Right lobe of liver (tissue), 6 donors: ENCODE results near the gene VKORC1L1. TPM values are rescaled to one million over a fixed set of nuclear protein-coding genes. Genes with fewer than 3 reads are reported as not detected.

Experiments used
- ATAC-seq, 4 donors: fragments of 200-7000 bp; cut with Tn5 transposase; one replicate each; pipeline ENCODE4 v1.9.1; 2020; ENCODE audit warnings: mild to moderate bottlenecking in 4 of 4, moderate library complexity in 4 of 4
- DNase-seq, 3 donors: peaks; one replicate each; pipeline ENCODE4 v3.0.0-alpha.2; 2020
- H3K27ac ChIP-seq, 3 donors: fragments of 200-600 bp; one replicate each; pipeline ENCODE4 v1.8.0; 2022
- H3K27me3 ChIP-seq, 2 donors: fragments of 200-600 bp; one replicate each; pipeline ENCODE4 v1.8.0; 2022
- H3K36me3 ChIP-seq, 4 donors: fragments of 200-600 bp; sonication (generic) in 1 of 4; one replicate each; pipeline versions ENCODE4 v1.5.1 to v1.8.0; 2017 to 2022; ENCODE audit warnings: control low read depth in 1 of 4
- H3K4me1 ChIP-seq, 4 donors: fragments of 200-600 bp; sonication (generic) in 1 of 4; one replicate each; pipeline versions ENCODE4 v1.5.1 to v1.8.0; 2017 to 2022; ENCODE audit warnings: control low read depth in 1 of 4
- H3K4me3 ChIP-seq, 3 donors: fragments of 200-600 bp; one replicate each; pipeline ENCODE4 v1.8.0; 2022
- H3K9me3 ChIP-seq, 4 donors: fragments of 200-600 bp; sonication (generic) in 1 of 4; one replicate each; pipeline versions ENCODE4 v1.5.1 to v1.8.0; 2017 to 2022; ENCODE audit warnings: control low read depth in 1 of 4
- POLR2A ChIP-seq: fragments of 450-650 bp; IDR thresholded peaks from one replicate; pipeline ENCODE4 v1.6.1; 2017; ENCODE audit warnings: antibody characterized with exemption, mild to moderate bottlenecking
- WGBS: methylation state at CpG from one replicate; pipeline ENCODE4 v1.1.6; 2018; ENCODE audit warnings: low coverage, low lambda C conversion rate; ENCODE audit not compliant: insufficient coverage; ENCODE audit errors: missing lambda C conversion rate; 5-methylcytosine and 5-hydroxymethylcytosine counted together
- intact Hi-C, 2 donors: fragments of 100-400 bp; cut with DNase I; formaldehyde crosslinking; loops; one replicate each; pipeline versions ENCODE4 v1.11.2 to v1.14.1; 2022
- total RNA-seq, 6 experiments: library from RNA; depleted of rRNA in 2 of 6; stranded (reverse); fragments of >200 nt in 2 of 6; fragmentation: NEBNext Ultra II Directional in 3 of 6; extraction: Animal tissue kit (Norgen Biotek cat#: 25700) in 3 of 6; gene quantifications; one replicate each; pipeline versions ENCODE4 v1.1.0 to v1.2.4, GENCODE V29; 2016 to 2023
- TF ChIP-seq, protein P1 (sequence below), 4 donors: fragments of 200-600 bp in 3 of 4; fragments of 450-650 bp in 1 of 4; IDR thresholded peaks; one replicate each; pipeline versions ENCODE4 v1.5.1 to v1.8.0; 2016 to 2022; ENCODE audit warnings: antibody characterized with exemption in 4 of 4, mild to moderate bottlenecking in 2 of 4
- donor health status: DM: no; HTN: yes; CAD: no.
- donor health status: DM: no; HTN: no; CAD: no.
- donor health status: DM: no; HTN: no; CAD: no.
- donor health status: DM: no; HTN: yes; CAD: no.
- donor health status: DM: no; HTN: yes; CAD: no.

The VKORC1L1 gene
- total RNA-seq, 6 experiments from 2014 or later = 9.2 to 26.1 (median 13.2) TPM

DNA sequence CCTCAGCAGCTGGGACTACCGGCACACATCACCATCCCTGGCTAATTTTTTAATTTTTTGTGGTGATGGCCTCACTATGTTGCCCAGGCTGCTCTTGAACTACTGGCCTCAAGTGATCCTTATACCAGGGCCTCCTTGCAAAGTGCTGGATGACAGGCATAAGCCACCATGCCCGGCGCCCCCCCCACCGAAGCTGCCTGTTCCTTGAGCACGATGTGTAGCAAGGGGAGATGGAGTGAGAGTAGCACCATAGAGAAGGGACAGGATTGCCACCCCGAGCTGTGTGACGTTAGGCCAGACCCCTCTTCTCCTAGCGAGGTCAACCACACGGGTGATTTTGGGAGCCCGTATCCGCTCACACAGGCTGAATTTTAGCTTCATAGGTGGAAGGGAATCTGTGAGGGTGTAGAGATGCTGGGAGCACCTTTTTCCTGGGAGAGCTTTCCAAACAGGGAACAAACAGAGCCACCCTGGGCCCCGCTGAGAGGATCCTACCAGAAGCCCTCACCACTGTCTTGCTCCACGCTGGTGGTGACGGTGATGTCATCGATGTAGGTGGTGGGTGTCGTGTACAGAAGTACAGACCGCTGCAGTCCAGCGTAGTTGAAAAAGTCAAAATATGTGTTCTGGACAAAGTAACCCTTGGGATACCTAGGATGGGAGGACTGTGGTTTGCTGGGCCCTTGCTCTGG, 106.2 kb downstream of the VKORC1L1 start:
- TF ChIP-seq POLR2A = no peak
- TF ChIP-seq, protein P1, sequence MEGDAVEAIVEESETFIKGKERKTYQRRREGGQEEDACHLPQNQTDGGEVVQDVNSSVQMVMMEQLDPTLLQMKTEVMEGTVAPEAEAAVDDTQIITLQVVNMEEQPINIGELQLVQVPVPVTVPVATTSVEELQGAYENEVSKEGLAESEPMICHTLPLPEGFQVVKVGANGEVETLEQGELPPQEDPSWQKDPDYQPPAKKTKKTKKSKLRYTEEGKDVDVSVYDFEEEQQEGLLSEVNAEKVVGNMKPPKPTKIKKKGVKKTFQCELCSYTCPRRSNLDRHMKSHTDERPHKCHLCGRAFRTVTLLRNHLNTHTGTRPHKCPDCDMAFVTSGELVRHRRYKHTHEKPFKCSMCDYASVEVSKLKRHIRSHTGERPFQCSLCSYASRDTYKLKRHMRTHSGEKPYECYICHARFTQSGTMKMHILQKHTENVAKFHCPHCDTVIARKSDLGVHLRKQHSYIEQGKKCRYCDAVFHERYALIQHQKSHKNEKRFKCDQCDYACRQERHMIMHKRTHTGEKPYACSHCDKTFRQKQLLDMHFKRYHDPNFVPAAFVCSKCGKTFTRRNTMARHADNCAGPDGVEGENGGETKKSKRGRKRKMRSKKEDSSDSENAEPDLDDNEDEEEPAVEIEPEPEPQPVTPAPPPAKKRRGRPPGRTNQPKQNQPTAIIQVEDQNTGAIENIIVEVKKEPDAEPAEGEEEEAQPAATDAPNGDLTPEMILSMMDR (IDR thresholded peaks at IDR 0.05) = no peak
- peak in 1 of 3 donors; percentile 37 for DNase-seq

DNA sequence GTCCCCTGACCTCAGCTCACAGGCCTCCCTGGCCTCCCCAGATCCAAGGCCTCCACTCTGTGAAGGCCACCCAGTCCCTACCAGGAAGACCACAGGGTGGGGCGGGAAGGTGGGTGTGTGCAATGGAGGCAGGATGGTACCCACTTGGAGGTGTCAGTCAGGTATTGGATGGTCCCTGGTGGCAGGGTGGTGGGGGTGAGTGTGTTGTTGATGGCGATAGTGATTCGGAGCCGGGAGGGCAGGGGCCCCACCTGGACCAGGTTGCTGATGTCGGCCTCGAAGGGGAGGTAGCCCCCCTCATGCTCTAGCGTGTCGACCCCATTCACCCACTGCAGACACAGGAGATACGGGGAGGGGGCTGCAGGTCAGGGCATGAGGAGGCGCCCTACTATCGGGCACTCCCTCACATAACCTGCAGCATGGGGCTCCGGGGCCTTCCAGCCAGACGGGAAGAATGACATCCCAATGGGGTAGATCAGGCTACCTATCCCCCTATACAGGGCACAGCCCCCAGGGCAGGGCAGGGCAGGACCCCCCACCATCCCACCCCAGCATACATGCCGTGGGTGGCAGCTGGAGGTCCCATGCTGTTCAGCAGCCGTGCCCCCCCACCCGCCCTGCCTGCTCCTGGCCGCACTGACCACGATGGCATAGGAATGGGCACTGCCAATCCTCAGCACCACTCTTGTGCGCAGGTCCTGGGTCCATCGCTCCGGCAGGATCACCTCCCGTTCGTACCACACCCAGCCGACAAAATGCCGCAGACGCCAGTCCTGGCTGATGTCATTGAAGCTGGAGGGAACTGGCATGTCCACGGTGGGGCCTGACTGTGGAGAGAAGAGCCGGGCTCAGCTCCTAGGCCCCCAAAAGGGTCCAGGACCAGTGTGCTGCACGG, 107.0 kb downstream of the VKORC1L1 start:
- WGBS = 84% methylated on average over 6 of the region's 29 CpGs
- H3K4me1 ChIP-seq = peaks cover 0 to 7% (median 0%) of the 10 kb centered on the region in 4 donors
- no peaks in the 10 kb centered on the region for H3K9me3 ChIP-seq
- DNase-seq = peak in 1 of 3 donors; percentile 40
- TF ChIP-seq, protein P1 (IDR thresholded peaks at IDR 0.05) = no peak
- TF ChIP-seq POLR2A = no peak
- H3K27ac ChIP-seq = peak overlapping the region; percentile 10 to 84 (median 83)
- peaks cover 0 to 17% (median 4%) of the 10 kb centered on the region in 4 donors for H3K36me3 ChIP-seq
- no peak overlapping the region for H3K4me3 ChIP-seq
- ATAC-seq = no peak
- H3K27me3 ChIP-seq = no peaks in the 10 kb centered on the region
- intact Hi-C loops = no loop called here

More for the DNA sequence above, 106.2 kb downstream of the VKORC1L1 start:
- Histone ChIP-seq H3K4me1 (peaks cover 0 to 7% (median 0%) of the 10 kb centered on the region in 4 donors), H3K27me3 (no peaks in the 10 kb centered on the region), H3K36me3 (peaks cover 0 to 25% (median 9%) of the 10 kb centered on the region in 4 donors), H3K4me3 (no peak overlapping the region), H3K9me3 (no peaks in the 10 kb centered on the region), H3K27ac (no peak overlapping the region)
- WGBS = 90% methylated on average over 6 of the region's 18 CpGs
- intact Hi-C loops = no loop called here
- no peak for ATAC-seq

DNA sequence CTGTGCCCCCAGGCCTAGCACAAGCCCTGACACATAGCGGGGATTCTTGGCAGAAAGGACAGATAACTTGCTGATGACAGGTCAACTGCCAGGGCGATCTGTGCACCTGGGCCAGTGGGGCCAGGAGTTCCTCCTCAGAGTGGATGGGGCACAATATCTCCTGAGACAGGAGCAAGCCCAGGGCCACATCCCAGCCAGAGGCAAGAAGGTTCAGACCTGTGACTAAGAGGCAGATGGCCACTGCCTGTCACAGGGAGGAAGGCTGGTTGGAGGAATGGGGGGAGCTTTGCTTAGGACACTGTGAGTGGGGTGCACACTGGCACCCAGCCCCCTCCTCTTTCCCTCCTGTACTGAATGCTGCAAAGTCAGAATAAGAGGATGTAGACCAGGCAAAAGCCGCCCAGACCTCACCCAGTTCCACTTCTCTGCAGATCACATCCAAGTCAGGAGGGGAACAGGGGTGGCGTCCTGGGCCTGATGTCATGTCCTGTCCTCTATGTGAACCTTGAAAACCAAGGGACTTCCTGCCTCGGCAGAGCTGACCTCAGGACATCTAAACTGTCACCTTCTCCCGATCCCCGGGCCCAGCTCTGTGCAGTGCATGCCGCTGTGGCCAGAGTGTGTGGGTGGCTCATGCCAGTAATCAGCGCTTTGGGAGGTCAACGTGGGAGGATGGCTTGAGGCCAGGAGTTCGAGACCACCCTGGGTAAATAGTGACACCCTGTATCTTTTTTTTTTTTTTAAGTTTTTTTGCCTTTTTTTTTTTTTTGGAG, 107.8 kb downstream of the VKORC1L1 start:
- H3K36me3 ChIP-seq = peaks cover 0 to 15% (median 2%) of the 10 kb centered on the region in 4 donors
- 0% methylated on average over 4 of the region's 11 CpGs for WGBS
- intact Hi-C loops = no loop called here
- no peaks in the 10 kb centered on the region for H3K27me3 ChIP-seq
- peak; percentile 65 to 83 (median 78) for ATAC-seq
- peaks cover 0 to 7% (median 0%) of the 10 kb centered on the region in 4 donors for H3K4me1 ChIP-seq
- TF ChIP-seq, protein P1 (IDR thresholded peaks at IDR 0.05) = no peak
- TF ChIP-seq POLR2A = peak; percentile 57
- peak overlapping the region; percentile 76 to 84 (median 83) for H3K27ac ChIP-seq
- DNase-seq = peak; percentile 70 to 85 (median 83)
- peak overlapping the region; percentile 65 to 96 (median 94) for H3K4me3 ChIP-seq
- no peaks in the 10 kb centered on the region for H3K9me3 ChIP-seq
